Stimulated activated CD8-positive, alpha-beta memory T cell treated with anti-CD3 and anti-CD28 coated beads, Interleukin-12 subunit alpha, Interleukin-12 subunit beta, amount 100 ng/mL, for 24 hours (primary cell): ENCODE data around the gene MEGF11.

ENCODE experiments used
- DNase-seq: peaks from one replicate; pipeline ENCODE4 v3.0.0-alpha.2; 2020; ENCODE audit errors: extremely low read depth

The MEGF11 gene

GRCh38 chr15:65944404-65944803 is 309.1 kb downstream of the MEGF11 start:
- no peak for DNase-seq

- no peak for DNase-seq
Measured at GRCh38 chr15:65942436-65942835, 311.1 kb downstream of the MEGF11 start.

GRCh38 chr15:65940618-65940909 is 313.0 kb downstream of the MEGF11 start:
- DNase-seq: no peak

- no peak for DNase-seq
Measured at GRCh38 chr15:65939901-65940617, 313.5 kb downstream of the MEGF11 start.

GRCh38 chr15:65938604-65939003 is 314.9 kb downstream of the MEGF11 start:
- no peak for DNase-seq

- no peak for DNase-seq
Measured at GRCh38 chr15:65937476-65937875, 316.1 kb downstream of the MEGF11 start.

- DNase-seq: no peak
Measured at GRCh38 chr15:65937054-65937453, 316.5 kb downstream of the MEGF11 start.

GRCh38 chr15:65936282-65936681 is 317.3 kb downstream of the MEGF11 start:
- DNase-seq: no peak

- no peak for DNase-seq
Measured at GRCh38 chr15:65935391-65935790, 318.2 kb downstream of the MEGF11 start.

GRCh38 chr15:65931221-65931620 is 322.3 kb downstream of the MEGF11 start:
- DNase-seq: no peak

- DNase-seq: no peak
Measured at GRCh38 chr15:65930134-65930533, 323.4 kb downstream of the MEGF11 start.

GRCh38 chr15:65929573-65929972 is 324.0 kb downstream of the MEGF11 start:
- DNase-seq: no peak

GRCh38 chr15:65927545-65927944 is 326.0 kb downstream of the MEGF11 start:
- no peak for DNase-seq

GRCh38 chr15:65926899-65927298 is 326.7 kb downstream of the MEGF11 start:
- no peak for DNase-seq

GRCh38 chr15:65926459-65926858 is 327.1 kb downstream of the MEGF11 start:
- DNase-seq: no peak

GRCh38 chr15:65925338-65925737 is 328.2 kb downstream of the MEGF11 start:
- no peak for DNase-seq

GRCh38 chr15:65924004-65924403 is 329.5 kb downstream of the MEGF11 start:
- DNase-seq: no peak

- no peak for DNase-seq
Measured at GRCh38 chr15:65923264-65923663, 330.3 kb downstream of the MEGF11 start.

- no peak for DNase-seq
Measured at GRCh38 chr15:65922621-65923020, 330.9 kb downstream of the MEGF11 start.

- DNase-seq: no peak
Measured at GRCh38 chr15:65921780-65922179, 331.8 kb downstream of the MEGF11 start.

- DNase-seq: no peak
Measured at GRCh38 chr15:65920825-65921309, 332.7 kb downstream of the MEGF11 start.

- no peak for DNase-seq
Measured at GRCh38 chr15:65920121-65920520, 333.4 kb downstream of the MEGF11 start.

- no peak for DNase-seq
Measured at GRCh38 chr15:65919353-65919752, 334.2 kb downstream of the MEGF11 start.

GRCh38 chr15:65918945-65919344 is 334.6 kb downstream of the MEGF11 start:
- DNase-seq: no peak
